T-helper 1 cell (primary cell): ENCODE results near the gene BRD1.
"Not testable (repeated sequence)": the region's sequence is repeated elsewhere in the genome, so short reads cannot be mapped to it uniquely, and the experiment has no call there.

Experiments used
- DNase-seq, 5 donors: peaks; one replicate each; pipeline ENCODE4 v3.0.0-alpha.2; 2012 to 2020

The BRD1 gene

DNA sequence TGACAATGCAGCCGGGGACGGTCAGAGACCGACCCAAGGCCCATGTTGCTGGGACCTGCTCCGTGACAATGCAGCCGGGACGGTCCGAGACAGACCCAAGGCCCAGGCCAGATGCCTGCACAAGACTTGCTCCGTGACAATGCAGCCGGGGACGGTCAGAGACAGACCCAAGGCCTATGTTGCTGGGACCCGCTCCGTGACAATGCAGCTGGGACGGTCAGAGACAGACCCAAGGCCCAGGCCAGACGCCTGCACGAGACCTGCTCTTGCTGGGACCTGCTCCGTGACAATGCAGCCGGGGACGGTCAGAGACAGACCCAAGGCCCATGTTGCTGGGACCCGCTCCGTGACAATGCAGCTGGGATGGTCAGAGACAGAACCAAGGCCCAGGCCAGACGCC, 45.8 kb downstream of the BRD1 start:
- DNase-seq, result not testable (repeated sequence)

GRCh38 chr22:49781289-49781782, 46.3 kb downstream of the BRD1 start:
- DNase-seq, result no peak

- no peak for DNase-seq
Measured at GRCh38 chr22:49780698-49781288, 46.9 kb downstream of the BRD1 start.

DNA sequence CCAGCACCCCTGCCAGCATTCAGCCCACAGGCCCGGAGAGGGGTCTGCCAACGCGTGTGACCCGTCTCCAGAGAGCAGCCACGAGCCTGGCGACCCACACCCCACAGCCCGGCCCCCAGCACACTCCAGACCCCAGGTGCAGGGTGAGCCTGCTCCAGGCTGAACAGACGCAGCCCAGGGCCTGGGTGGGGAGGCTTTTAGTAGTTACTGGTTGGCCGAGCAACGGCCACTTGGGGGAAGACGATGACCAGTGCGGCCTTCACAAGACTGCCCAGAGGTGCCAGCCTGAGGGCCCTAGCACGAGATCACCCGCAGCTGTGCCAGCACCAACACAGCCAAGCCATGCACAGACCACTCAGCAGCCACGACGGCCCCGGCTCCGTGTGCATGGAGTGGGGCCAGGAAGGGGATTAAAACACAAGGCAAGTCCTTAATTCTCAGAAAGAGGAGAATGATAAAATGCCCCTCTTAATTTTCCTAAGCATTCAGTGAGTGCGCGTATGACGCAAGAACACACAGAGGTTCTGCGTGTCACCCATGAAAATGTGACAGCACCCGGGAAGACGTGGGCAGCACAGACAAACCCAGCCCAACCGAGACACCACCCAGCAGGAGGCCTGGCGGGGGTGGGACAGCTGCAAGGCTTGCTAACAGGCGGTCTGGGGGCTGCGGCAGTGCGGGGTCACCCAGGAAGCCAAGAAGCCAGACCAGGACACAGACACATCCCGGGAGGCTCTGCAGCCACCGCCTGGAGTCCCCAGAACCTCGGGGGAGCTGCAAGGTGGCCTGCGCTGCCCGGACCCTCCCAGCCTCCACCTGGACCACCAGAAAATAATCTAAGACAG, 47.6 kb downstream of the BRD1 start:
- no peak for DNase-seq

DNA sequence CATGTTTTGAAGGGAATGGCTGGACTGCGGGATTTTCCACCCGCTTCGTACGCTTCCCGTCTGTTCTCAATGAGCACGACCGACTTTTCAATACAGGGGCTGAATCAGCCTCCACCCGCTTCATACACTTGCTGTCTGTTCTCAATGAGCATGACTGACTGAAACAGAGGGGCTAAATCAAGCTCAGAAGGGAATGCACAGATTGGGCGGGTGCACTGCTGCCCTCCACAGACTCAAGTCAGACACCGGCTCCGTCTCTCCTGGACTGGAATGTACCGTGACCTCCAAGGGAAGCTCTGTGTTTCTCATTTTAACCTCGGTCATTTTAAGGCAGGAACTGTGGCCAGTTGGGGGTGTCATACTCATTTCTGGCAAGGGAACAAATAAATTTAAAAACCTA, 48.5 kb downstream of the BRD1 start:
- no peak for DNase-seq

DNA sequence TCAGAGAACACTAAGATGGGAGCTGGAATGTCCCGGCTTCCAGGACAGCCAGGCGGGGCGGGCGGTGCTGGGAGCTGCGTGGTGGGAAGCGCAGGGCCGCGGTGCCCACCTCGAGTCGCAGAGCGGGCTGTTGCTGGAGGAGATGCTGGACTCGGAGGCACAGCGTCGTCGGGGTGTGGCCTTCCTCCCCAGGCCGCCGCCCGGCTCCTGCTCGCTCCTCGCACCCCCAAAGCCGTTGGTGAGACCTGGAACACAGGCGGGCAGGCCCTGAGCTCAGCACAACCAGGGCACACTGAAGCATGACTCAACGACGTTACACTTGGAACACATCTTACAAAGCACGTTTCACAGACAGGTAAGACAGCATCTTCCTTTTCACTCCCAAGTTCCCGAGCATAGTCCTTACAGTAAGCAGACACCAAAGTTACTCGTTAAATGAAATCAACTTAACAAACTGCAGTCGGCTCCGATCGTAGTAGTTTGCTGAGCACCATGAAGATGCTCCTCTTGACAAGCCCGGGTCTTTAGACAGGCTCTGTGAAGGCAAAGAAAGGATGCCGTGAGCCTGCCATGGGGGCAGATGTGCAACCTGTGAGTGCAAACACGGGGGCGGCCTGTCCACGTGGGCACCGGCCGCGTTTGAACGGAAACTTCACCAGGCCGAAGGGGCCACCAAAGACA, 50.0 kb downstream of the BRD1 start:
- DNase-seq, result no peak

GRCh38 chr22:49776891-49777290, 50.8 kb downstream of the BRD1 start:
- no peak for DNase-seq

DNA sequence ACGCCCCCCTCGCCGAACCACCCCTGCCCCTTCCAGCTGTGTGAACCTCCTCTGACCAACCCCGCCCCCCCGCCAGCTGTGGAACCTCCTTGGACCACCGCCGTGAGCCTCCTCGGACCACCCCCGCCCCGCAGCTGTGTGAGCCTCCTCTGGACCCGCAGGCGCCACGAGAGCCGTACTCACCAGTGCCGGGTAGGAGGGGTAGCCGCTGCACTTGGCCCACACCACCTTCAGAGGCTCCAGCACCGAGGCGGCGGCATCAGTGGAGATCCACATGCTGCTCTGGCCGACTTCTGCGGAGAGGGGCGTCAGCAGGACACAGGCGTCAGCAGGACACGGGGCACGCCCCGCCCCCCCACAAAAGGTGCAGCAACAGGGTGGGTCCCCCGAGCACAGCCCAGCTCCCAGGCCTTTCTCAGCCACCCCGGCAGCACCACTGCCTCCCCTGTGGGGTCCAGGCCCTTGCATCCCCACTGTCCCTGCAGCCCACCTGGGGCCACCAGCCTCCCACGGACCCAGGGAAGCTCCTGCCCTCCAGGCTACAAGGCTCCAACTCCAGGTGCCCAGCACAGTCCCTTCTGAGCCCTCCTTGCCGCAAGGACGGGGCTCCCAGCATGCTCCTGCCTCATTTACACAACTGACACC, 51.7 kb downstream of the BRD1 start:
- DNase-seq, result no peak

DNA sequence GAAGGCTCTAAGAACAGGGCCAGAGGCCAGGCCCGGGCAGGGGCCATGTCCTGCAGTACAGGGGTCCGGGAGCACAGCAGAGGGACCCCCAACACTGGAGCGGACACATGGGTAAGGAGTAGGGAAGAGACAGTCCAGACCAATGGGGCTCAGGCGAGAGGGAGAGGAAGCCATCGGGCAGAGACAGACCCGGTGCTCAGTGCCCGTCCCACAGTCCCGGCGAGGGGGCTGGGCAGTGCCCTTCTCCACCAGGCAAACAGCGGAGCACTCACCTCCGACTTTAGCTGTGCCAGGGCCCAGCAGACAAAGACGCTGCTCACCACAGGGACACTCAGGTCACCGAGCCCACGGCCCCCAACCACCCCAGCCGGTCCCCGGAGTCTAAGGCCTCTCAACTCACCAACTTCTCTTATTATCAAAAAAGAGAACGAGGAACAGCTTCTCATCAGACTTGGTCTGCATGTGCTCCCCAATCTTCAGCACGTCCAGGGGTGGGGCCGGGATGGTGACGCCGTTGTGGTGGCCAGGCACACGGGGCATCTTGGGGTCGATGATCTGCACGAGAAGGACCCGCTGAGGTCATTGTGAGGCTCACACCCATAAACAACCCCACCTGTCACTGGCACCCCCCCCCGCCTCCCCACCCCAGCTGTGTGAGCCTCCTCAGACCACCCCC, 52.3 kb downstream of the BRD1 start:
- no peak for DNase-seq

- DNase-seq, result no peak
Measured at GRCh38 chr22:49774499-49775151, 53.0 kb downstream of the BRD1 start.

- no peak for DNase-seq
Measured at GRCh38 chr22:49774046-49774445, 53.6 kb downstream of the BRD1 start.

DNA sequence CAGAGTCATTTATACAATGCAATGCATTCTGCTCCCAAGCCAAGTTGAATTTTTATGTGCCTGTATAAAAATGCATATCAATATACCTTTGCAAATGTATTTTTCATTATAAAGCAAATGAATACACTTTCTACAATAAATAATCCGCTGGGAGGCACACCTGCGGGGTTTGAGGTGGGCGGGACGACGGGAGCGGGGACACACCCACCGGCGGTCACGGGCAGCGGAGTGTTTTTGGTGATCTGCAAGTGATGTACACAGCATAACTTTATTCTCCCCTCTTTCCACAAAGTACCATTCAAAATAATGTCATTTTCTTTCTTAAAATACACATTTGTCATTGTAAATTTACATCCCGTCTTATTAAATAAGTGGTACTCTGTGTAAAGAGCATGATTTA, 54.1 kb downstream of the BRD1 start:
- no peak for DNase-seq

GRCh38 chr22:49772692-49773091, 55.0 kb downstream of the BRD1 start:
- no peak for DNase-seq

GRCh38 chr22:49771266-49772065, 56.2 kb downstream of the BRD1 start:
- no peak for DNase-seq

DNA sequence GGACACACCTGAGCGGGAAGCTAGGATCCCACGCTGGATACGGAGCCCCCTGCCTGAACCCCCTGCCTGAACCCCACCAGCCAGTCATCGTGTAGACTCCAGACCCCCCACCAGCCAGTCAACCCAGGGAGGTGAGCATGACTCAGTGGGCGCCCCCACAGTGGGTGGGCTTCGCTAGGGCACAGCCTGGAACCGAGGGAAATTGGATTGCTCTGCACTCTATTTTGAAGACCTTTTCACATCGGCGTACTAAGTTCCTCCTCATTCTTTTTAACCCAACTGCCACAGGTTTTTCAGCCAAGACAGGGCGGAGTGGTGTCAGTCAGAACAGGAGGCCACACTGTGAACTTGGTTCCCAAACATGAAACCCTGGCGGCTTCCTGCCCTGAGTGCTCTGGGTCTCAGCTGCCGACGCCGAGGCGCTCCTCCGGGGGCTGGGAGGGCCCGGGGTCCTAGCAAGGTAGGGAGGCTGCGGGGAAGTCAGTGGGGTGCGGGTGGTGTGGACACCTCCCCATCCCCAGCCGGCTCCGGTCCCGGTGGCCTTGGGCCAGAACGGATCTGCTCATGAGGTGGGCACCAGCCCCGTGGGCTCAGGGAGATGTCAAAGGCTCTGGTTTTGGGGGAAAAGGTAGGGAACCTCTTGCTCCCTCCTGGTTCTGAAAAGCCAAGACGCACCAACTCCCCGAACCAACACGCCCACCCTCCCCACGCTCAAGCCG, 57.0 kb downstream of the BRD1 start:
- no peak for DNase-seq

DNA sequence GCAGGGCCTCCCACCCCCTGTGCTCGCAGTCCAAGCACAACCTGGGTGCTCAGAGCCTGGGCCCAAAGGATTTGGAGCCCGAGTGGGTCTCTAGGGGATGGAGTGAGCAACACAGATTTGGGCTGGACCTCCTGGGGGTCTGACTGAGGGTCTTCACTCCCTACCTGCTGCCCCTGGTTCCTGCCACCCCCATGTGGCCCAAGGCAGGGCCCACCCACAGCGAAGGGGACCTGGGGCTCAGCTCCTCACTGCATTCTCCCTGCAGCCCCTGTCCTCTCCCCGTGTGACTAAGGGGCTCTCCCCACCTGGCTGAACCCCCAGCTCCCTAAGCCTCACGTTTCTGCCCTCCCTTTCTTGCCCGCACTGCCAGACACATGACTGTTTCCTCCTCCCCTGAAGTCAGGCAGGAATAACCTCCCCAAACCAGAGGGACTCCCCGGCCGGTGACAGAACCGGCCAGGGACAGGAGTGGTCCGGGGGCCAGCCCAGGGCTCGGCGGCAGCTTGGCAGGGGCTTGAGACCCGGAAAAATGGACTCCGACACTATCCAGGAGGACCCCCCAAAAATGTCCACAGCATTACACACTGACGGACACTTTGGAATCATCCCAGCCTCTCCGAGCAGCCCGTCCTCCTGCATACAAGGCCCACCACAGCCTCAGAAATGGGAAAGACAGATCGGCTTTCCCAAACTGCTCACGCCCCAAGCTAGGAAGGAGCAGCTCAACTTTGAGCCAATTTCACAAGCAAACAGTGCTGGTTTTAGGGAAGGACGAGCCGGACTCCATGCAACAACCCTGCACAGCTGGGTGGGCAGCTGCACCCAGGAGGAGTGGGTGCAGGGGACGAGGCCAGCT, 57.8 kb downstream of the BRD1 start:
- DNase-seq, result no peak

GRCh38 chr22:49768951-49769690, 58.6 kb downstream of the BRD1 start:
- DNase-seq, result no peak

GRCh38 chr22:49768077-49768910, 59.4 kb downstream of the BRD1 start:
- DNase-seq, result no peak
